ENCODE measurements around the gene COG5. TPM values are rescaled to one million over a fixed set of nuclear protein-coding genes. Genes with fewer than 3 reads are reported as not detected.

The COG5 gene
- total RNA-seq, 1 experiment from 2014 or later = 43.9 TPM

DNA sequence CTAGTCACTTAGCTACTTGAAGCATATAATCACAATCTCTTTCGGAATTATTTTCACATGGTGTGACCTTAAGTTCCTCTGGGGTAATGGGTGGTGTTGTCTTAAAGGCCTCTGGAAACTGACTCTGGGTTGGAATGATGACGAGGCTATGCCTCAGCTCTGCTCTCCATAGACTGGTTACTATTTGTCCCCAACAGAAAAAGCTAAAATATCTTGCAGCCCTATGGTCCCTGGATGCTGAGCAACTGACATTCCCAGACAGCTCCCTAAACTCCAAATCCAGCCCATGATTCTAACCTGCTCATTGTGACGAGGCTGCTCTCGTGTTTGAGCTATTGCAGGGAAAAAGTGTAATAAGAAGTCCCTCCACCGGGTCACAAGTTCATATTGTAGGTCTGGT lies 343.4 kb downstream of the COG5 start:
- Mint-ChIP-seq H3K27me3 (ENCODE audit: insufficient read depth, unreplicated experiment) (no peaks in the 10 kb centered on the region), H3K27ac (ENCODE audit: unreplicated experiment) (no peak overlapping the region), H3K4me1 (ENCODE audit: low read depth, unreplicated experiment) (no peaks in the 10 kb centered on the region), H3K36me3 (ENCODE audit: insufficient read depth, unreplicated experiment) (no peaks in the 10 kb centered on the region), H3K4me3 (ENCODE audit: unreplicated experiment) (no peak overlapping the region), H3K9me3 (ENCODE audit: unreplicated experiment) (peaks cover 1% of the 10 kb centered on the region)
- TF ChIP-seq, protein P1, sequence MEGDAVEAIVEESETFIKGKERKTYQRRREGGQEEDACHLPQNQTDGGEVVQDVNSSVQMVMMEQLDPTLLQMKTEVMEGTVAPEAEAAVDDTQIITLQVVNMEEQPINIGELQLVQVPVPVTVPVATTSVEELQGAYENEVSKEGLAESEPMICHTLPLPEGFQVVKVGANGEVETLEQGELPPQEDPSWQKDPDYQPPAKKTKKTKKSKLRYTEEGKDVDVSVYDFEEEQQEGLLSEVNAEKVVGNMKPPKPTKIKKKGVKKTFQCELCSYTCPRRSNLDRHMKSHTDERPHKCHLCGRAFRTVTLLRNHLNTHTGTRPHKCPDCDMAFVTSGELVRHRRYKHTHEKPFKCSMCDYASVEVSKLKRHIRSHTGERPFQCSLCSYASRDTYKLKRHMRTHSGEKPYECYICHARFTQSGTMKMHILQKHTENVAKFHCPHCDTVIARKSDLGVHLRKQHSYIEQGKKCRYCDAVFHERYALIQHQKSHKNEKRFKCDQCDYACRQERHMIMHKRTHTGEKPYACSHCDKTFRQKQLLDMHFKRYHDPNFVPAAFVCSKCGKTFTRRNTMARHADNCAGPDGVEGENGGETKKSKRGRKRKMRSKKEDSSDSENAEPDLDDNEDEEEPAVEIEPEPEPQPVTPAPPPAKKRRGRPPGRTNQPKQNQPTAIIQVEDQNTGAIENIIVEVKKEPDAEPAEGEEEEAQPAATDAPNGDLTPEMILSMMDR (IDR thresholded peaks at IDR 0.05; ENCODE audit: insufficient read depth in 1 of 2, low read depth in 1 of 2, low read length in 1 of 2, severe bottlenecking in 1 of 2, unreplicated experiment in 1 of 2) = no peak
- no peak overlapping the region for H3K4me3 ChIP-seq (ENCODE audit: low read depth, low read length)
- H3K36me3 ChIP-seq (ENCODE audit: control insufficient read depth, insufficient read depth, low read length) = no peaks in the 10 kb centered on the region
- DNase-seq = no peak
- H3K4me1 ChIP-seq = no peaks in the 10 kb centered on the region
- H3K27me3 ChIP-seq (replicated peaks; ENCODE audit: control insufficient read depth, insufficient read depth, low read length) = no peaks in the 10 kb centered on the region
- BruUV-seq (replicated peaks) = no TSS peak
- CTCF ChIA-PET = no interaction called here
- intact Hi-C loops (cut with micrococcal nuclease; ENCODE audit: unreplicated experiment) = no loop called here
- H3K9me3 ChIP-seq = no peaks in the 10 kb centered on the region
- POLR2A ChIA-PET = interaction anchor here (0.5 to 0.9 kb wide), 2 partner anchors 52 to 429 kb away, joined by 3 to 7 read pairs; partner anchors contain the start of gene HBP1

DNA sequence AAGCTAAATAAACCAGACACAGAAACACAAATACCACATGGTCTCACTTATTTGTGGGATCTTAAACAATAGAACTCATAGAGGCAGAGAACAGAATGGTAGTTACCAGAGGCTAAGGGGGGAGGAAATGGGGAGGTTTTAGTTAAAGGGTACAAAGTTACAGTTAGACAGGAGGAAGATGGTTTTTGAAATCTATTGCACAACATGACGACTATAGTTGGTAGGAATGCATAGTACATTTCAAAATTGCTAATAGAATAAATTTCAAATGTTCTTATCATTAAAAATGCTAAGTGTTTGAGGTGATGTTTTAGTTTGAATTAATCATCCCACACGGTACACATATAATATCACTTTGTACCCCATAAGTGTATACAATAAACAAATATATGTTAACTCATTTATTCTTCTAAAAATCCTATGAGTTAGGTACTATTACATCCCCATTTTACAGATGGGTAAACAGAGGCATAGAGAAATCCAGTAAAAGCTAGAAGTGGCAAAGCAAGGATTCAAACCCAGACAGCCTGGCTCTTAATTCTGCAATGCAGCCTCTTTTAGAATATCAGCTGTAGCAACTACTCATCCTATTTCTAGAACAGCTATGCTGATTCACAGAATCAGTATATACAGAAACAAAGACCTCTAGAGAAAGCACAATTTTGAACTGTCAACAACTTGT lies 344.0 kb downstream of the COG5 start:
- Histone ChIP-seq H3K27me3 (replicated peaks; ENCODE audit: control insufficient read depth, insufficient read depth, low read length) (no peaks in the 10 kb centered on the region), H3K36me3 (ENCODE audit: control insufficient read depth, insufficient read depth, low read length) (no peaks in the 10 kb centered on the region), H3K4me3 (ENCODE audit: low read depth, low read length) (no peak overlapping the region), H3K4me1 (no peaks in the 10 kb centered on the region), H3K9me3 (no peaks in the 10 kb centered on the region)
- TF ChIP-seq, protein P1 (IDR thresholded peaks at IDR 0.05; ENCODE audit: insufficient read depth in 1 of 2, low read depth in 1 of 2, low read length in 1 of 2, severe bottlenecking in 1 of 2, unreplicated experiment in 1 of 2) = no peak
- POLR2A ChIA-PET = interaction anchor here (0.5 to 0.9 kb wide), 2 partner anchors 51 to 428 kb away, joined by 3 to 7 read pairs; partner anchors contain the start of gene HBP1
- no TSS peak for BruUV-seq (replicated peaks)
- Mint-ChIP-seq H3K27me3 (ENCODE audit: insufficient read depth, unreplicated experiment) (no peaks in the 10 kb centered on the region), H3K4me1 (ENCODE audit: low read depth, unreplicated experiment) (no peaks in the 10 kb centered on the region), H3K27ac (ENCODE audit: unreplicated experiment) (no peak overlapping the region), H3K36me3 (ENCODE audit: insufficient read depth, unreplicated experiment) (no peaks in the 10 kb centered on the region), H3K9me3 (ENCODE audit: unreplicated experiment) (peaks cover 8% of the 10 kb centered on the region), H3K4me3 (ENCODE audit: unreplicated experiment) (no peak overlapping the region)
- intact Hi-C loops (cut with micrococcal nuclease; ENCODE audit: unreplicated experiment) = no loop called here
- CTCF ChIA-PET = no interaction called here
- DNase-seq = no peak

DNA sequence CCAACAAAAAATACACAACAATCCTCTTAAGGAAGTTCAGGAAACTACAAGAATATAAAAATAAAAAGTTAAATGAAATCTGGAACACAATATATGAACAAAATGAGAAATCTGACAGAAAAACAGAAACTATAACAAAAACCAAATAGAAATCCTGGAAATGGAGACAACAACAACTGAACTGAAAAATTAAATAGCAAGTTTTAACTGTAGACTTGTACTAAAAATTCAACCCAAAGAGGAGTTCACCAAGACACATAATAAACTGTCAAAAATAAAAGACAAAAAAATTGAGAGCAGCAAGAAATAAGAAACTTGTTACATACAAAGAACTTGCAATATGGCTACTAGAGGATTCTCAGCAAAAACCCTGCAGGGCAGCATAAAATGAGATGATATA lies 349.8 kb downstream of the COG5 start:
- CTCF ChIA-PET = no interaction called here
- DNase-seq = no peak
- Histone ChIP-seq H3K9me3 (no peaks in the 10 kb centered on the region; the same call in 1 of the 2 replicates), H3K4me3 (ENCODE audit: low read depth, low read length) (no peak overlapping the region), H3K36me3 (ENCODE audit: control insufficient read depth, insufficient read depth, low read length) (peaks cover 1% of the 10 kb centered on the region; the same call in 1 of the 2 replicates), H3K4me1 (no peaks in the 10 kb centered on the region), H3K27me3 (replicated peaks; ENCODE audit: control insufficient read depth, insufficient read depth, low read length) (no peaks in the 10 kb centered on the region)
- BruUV-seq (replicated peaks) = no TSS peak
- Mint-ChIP-seq H3K4me1 (ENCODE audit: low read depth, unreplicated experiment) (no peaks in the 10 kb centered on the region), H3K4me3 (ENCODE audit: unreplicated experiment) (no peak overlapping the region), H3K27ac (ENCODE audit: unreplicated experiment) (no peak overlapping the region), H3K9me3 (ENCODE audit: unreplicated experiment) (peaks cover 10% of the 10 kb centered on the region), H3K27me3 (ENCODE audit: insufficient read depth, unreplicated experiment) (no peaks in the 10 kb centered on the region), H3K36me3 (ENCODE audit: insufficient read depth, unreplicated experiment) (no peaks in the 10 kb centered on the region)
- POLR2A ChIA-PET = no interaction called here
- TF ChIP-seq, protein P1 (IDR thresholded peaks at IDR 0.05; ENCODE audit: insufficient read depth in 1 of 2, low read depth in 1 of 2, low read length in 1 of 2, severe bottlenecking in 1 of 2, unreplicated experiment in 1 of 2) = no peak
- intact Hi-C loops (cut with micrococcal nuclease; ENCODE audit: unreplicated experiment) = no loop called here

Measured in Caco-2 (cell line).